ENCODE data around the gene CADPS2.

The CADPS2 gene

GRCh38 chr7:122515404-122515803 lies 370.9 kb downstream of the CADPS2 start:
- DNase-seq = no peak

- no peak for DNase-seq
Observed at GRCh38 chr7:122511268-122511667, 375.0 kb downstream of the CADPS2 start.

GRCh38 chr7:122507591-122507990 lies 378.7 kb downstream of the CADPS2 start:
- DNase-seq = no peak

DNA sequence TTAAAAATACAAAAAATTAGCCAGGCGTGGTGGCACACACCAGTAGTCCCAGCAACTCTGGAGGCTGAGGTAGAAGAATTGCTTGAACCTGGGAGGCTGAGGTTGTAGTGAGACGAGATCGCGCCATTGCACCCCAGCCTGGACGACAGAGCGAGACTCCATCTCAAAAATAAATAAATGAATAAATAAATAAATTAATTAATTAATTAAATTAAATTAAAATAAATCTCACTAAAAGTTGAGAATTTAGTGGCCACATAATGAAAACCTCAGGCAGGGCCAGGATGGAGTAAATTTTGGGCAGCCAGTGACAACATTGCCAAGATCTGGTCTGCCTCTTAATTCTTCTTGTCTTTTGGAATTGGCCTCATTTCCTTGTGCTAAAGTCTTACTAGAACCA lies 394.3 kb downstream of the CADPS2 start:
- DNase-seq = no peak

DNA sequence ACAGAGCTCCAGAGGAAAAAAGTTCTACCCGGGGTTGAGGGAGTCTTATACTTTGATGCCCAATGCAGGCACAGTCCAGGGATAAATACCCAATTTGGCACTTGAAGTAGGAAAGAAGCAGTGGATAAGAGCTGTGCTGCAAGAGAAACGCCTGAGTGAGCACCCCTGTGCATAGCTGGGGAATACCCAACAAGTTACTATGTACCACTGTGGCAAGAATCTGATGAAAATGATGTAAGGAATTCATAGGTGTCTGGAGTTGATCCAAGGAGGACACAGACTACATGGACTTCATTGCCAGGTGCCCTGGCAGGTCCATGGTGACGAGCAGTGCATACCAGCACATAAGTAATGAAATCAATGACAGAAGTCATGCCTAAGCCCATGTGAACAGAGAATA lies 398.0 kb downstream of the CADPS2 start:
- no peak for DNase-seq

DNA sequence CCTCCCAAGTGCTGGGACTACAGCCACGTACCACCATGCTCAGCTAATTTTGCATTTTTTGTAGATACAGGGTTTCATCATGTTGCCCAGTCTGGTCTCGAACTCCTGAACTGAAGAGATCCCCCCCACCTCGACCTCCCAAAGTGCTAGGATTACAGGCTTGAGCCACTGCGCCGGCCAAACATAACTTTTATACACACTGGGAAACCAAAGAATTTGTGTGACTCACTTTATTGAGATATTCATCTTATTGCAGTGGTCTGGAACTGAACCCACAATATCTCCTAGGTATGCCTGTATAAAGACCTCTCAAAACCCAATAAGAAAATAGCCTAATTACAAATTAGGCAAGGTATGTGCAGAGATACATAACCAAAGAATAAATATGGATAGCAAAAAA lies 399.1 kb downstream of the CADPS2 start:
- DNase-seq = no peak

- DNase-seq = no peak
Observed at GRCh38 chr7:122485856-122486255, 400.4 kb downstream of the CADPS2 start.

DNA sequence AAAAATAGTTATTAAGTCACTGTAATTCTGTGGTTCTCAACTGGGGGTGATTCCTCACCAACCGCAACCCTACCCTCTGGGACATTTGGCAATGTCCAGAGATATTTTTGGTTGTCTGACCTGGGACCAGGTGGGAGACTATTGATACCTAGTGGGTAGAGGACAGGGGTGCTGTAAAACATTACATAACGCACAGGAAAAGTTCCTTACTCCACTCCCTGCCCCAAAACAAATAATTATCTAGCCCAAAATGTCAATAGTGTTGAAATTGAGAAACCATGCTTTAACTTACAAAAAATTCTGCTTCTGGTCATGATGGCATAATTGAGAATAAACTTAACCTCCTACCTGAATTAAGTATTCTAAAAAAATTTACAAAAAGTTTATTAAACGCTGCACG lies 404.0 kb downstream of the CADPS2 start:
- no peak for DNase-seq

DNA sequence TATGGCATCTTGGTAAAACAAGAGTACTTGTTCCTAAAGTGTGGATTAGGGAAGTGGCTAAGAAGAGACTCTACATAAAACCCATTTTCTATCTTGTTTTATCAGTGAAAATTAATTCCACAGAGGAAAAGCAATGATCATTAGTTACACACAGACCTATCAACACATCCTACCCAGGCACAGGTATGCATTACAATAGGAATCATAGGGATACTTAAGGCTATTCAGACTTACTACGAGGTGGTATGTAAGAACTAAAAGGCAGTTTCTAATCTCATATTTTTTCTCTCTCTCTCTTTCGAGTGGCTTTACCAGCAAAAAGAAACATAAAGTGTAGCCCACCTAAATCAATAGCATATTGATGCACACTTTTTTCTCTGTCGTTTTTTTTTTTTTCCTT lies 415.4 kb downstream of the CADPS2 start:
- DNase-seq = no peak

GRCh38 chr7:122468945-122469344 lies 417.3 kb downstream of the CADPS2 start:
- DNase-seq = no peak

DNA sequence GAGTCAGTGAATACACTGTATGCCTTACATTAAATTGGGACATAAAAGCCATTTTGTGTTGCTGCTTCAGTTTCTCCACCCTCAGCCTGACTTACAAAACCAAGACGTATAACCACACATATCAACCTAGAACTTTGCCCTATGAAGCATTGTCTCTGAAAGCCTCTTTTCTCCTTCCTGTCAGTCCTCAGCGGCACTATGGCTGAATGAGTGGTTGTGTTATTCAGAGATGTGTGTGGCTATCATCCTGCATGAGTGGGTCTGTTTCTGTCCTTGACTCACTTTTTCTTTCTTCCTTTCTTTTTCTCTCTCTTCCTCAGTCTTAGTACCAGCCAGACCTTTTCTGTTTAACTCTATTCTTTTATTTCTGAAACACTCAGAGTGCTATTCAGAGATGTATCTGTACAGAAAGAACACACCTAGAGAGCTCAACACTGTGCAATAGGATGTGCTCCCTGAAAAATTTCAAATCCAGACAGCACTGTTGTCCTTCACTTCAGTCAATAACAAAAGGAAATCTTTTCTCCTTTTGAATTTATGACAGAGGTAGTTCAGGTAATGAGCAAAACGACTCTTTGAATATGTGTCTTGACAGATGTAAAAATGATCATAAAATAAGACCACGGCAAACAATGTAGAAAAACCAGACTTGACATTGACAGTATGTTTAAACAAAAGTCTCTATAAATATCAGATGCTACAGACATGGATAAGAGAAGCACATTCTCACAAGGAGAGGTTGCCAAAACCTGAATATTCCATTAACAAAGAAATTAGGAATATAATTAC lies 418.4 kb downstream of the CADPS2 start:
- DNase-seq = no peak

DNA sequence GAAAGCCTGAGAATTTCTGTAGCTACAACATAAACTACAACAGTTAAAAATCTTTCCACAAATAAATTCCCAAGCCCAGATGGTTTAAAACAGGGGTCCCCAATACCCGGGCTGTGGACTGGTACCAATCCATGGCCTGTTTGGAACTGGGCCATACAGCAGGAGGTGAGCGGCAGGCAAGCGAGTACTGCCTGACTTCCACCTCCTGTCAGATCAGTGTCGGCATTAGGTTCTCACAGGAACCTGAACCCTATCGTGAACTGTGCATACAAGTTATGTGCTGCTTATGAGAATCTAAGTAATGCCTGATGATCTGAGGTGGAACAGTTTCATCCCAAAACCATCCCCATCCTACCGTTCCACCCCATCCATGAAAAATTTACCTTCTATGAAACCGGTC lies 421.0 kb downstream of the CADPS2 start:
- no peak for DNase-seq

DNA sequence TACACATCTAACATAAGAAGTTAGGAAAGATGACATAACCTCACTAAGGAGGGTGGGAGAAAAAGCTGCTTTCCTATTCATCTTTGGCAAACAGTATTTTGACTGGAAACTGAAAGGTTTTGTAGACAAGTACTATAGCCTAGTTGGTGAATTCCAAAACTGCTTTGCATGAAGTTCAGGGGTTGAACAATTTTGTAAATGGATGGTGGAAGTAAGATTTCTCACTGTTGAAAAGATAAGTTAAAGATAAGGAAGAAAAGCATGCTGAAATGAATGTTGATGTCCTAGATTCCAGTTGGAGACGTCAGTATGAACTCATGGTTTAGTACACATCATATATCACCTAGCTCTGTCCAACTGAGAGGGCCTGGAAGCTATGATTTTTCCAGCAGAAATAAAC lies 422.6 kb downstream of the CADPS2 start:
- DNase-seq = no peak

GRCh38 chr7:122460936-122461335 lies 425.3 kb downstream of the CADPS2 start:
- no peak for DNase-seq

DNA sequence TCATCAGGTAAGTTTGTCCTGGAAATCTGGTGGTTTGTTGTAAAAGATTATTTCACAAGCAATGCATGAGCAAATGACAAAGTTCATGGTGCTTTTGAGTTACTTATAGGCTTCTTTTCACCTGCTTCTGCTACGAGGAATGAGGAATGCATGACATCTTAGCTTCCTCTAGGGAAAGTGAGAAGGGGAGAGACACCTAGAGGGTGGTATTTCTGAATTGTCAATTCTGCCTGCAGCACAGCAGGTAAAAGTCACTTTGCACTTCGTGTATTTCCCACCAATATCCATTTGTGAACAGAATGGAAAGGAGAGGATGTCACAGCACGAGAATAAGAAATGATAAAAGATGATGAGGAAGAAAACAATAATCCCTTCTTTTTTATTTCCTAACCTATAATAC lies 428.3 kb downstream of the CADPS2 start:
- DNase-seq = no peak

- DNase-seq = no peak
Observed at GRCh38 chr7:122457325-122457724, 428.9 kb downstream of the CADPS2 start.

DNA sequence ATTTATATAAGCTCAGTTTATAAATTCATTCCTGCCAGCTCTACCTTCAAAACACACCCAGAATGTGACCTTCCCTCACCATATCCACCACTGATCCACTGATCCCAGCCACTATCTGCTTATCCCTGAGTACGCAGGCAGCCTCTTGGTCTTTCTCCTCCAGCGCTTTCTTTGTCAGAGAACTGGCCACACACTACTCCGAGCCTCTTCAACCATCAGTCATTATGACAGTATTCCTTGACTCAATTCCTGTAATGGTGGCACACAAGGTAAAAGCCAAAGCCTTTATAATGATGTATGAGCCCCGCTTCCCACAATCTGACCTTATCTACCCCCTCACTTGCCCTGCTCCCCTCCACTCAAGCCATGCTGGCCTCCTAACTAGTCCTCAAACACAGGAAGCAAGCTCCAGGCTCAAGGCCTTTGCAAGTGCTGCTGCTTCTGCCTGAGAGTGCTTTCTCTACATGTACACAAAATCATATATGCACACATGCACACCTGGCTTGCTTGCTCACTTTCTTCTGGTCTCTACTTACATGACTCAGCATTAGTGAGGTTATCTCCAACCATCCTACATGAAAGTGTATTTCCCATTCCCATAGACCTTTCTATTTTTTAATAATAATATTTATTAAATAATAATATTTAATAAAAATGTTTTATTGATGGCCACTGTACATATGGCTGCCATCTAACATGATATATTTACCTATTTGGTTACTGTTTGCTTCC lies 431.3 kb downstream of the CADPS2 start:
- DNase-seq = no peak

GRCh38 chr7:122453432-122453831 lies 432.8 kb downstream of the CADPS2 start:
- DNase-seq = no peak

DNA sequence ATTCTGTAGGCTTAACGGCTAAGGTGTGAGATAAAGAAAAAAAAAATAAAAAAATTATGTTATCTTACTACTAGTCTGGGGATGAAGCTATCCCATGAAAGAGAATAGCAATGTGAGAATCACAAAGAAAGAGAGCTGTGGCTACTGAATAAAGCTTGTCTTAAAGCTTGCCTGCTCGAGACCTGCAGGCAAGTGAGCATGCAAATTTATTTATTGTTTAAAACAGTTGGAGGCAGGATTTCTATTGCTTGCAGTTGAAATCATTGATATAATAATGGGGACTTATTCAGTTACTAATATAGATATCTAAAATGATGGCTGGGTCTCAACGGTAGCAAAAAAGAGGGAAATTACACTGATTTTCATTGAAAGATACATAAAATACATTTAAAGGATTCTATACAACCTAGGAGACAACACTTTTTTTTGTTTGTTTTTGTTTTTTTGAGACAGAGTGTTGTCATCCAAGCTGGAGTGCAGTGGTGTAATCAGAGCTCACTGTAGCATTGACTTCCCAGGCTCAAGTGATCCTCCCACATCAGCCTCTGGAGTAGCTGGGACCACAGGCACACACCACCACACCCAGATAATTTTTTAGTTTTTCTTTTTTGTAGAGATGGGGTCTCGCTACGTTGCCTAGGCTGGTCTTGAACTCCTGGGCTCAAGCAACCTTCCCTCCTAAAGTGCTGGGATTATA lies 437.2 kb downstream of the CADPS2 start:
- no peak for DNase-seq

- no peak for DNase-seq
Observed at GRCh38 chr7:122442929-122443328, 443.3 kb downstream of the CADPS2 start.

GRCh38 chr7:122438492-122438891 lies 447.8 kb downstream of the CADPS2 start:
- no peak for DNase-seq

DNA sequence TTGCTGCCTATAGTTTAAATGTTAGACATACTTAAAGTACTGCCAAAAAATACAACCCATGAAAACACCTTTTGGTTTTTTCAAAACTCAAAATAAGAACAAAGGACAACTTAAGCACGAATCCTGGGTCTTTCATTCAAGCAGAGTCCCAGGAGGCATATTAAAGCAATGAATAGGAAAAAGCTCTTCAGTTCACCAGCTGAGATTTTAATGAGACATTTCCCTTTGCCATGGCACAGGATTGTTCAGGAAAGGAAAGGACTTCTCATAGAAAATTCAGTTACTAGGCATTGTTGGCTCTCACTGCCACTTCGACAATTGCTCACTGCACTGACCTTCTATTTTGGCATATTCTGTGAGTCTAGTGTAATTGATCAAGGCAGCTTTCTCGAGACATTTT lies 448.3 kb downstream of the CADPS2 start:
- no peak for DNase-seq

- no peak for DNase-seq
Observed at GRCh38 chr7:122433765-122434164, 452.5 kb downstream of the CADPS2 start.

GRCh38 chr7:122430710-122431109 lies 455.6 kb downstream of the CADPS2 start:
- no peak for DNase-seq
